OCI-LY1 (cell line): ENCODE results near the gene PHACTR2.

ENCODE experiments used
- EZH2 ChIP-seq: fragments of 200-600 bp; sonication (generic), shearing (Covaris generic); IDR thresholded peaks from 2 replicates; pipeline ENCODE4 v1.8.0; 2017; ENCODE audit warnings: borderline replicate concordance, mixed run types, mild to moderate bottlenecking, antibody characterized with exemption, low read length, moderate library complexity, mixed read lengths
- TF ChIP-seq, protein P1 (sequence below): fragments of 200-600 bp; sonication (generic), shearing (Covaris generic); IDR thresholded peaks from 2 replicates; pipeline ENCODE4 v1.5.1; 2017; ENCODE audit warnings: mild to moderate bottlenecking, antibody characterized with exemption, low read length, moderate library complexity, mixed read lengths

DNA sequence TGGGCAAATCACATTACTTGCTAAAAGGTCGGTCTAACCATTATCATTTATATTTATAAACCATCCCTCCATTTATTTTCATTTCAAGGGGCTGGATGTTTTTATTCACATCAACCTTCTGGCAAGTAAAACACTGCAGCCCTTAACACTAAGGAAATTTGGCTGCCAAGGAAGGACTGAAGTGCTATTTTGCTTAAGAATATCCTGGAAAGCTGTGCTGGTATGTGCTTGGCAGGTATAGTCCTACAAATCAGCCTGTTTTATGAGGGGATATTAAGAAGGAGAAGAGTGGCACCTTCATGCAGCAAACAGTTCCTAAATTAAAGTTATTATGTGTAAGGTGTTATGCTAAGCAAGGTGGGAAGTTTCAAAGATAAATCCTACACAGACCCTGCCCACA lies 9.8 kb downstream of the PHACTR2 start:
- TF ChIP-seq, protein P1, sequence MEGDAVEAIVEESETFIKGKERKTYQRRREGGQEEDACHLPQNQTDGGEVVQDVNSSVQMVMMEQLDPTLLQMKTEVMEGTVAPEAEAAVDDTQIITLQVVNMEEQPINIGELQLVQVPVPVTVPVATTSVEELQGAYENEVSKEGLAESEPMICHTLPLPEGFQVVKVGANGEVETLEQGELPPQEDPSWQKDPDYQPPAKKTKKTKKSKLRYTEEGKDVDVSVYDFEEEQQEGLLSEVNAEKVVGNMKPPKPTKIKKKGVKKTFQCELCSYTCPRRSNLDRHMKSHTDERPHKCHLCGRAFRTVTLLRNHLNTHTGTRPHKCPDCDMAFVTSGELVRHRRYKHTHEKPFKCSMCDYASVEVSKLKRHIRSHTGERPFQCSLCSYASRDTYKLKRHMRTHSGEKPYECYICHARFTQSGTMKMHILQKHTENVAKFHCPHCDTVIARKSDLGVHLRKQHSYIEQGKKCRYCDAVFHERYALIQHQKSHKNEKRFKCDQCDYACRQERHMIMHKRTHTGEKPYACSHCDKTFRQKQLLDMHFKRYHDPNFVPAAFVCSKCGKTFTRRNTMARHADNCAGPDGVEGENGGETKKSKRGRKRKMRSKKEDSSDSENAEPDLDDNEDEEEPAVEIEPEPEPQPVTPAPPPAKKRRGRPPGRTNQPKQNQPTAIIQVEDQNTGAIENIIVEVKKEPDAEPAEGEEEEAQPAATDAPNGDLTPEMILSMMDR = no peak
- TF ChIP-seq EZH2 = no peak
